ENCODE results near the gene NOB1.

The NOB1 gene

DNA sequence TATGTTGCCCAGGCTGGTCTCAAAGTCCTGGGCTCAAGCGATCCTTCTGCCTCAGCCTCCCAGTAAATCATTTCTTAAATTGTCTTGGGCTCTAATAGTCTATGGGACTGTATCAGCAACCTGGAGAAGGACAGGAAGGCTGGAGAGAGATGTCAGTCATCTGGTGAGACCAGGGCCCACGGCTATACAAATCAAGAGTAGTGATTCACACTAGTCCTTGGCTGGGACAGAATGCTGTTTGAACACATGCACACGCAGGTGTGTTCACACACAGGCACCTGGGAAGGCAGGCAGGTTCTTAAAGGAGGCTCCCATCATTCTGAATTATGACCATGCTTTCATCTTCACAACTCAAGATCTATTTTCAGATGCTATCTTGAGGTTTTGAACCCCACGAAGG lies 42.4 kb downstream of the NOB1 start:
- ATAC-seq, result no peak
- TF ChIP-seq CREB5 (CRISPR knock-in tag; IDR thresholded peaks at IDR 0.05; ENCODE audit: low read depth) (no peak), CSDC2 (CRISPR knock-in tag; IDR thresholded peaks at IDR 0.05) (no peak), ZC3H10 (CRISPR knock-in tag; IDR thresholded peaks at IDR 0.05) (no peak), ZFP30 (CRISPR knock-in tag; IDR thresholded peaks at IDR 0.05) (no peak), RARB (CRISPR knock-in tag; IDR thresholded peaks at IDR 0.05) (no peak), ZNF70 (CRISPR knock-in tag; IDR thresholded peaks at IDR 0.05) (no peak), ZFP3 (CRISPR knock-in tag; IDR thresholded peaks at IDR 0.05) (no peak), SNAI2 (CRISPR knock-in tag; IDR thresholded peaks at IDR 0.05) (no peak), ESRRG (CRISPR knock-in tag; IDR thresholded peaks at IDR 0.05) (no peak), PPARA (CRISPR knock-in tag; IDR thresholded peaks at IDR 0.05; ENCODE audit: borderline replicate concordance) (no peak), ARNTL (CRISPR knock-in tag; IDR thresholded peaks at IDR 0.05; ENCODE audit: borderline replicate concordance, low read depth) (no peak), TOX (CRISPR knock-in tag; IDR thresholded peaks at IDR 0.05; ENCODE audit: borderline replicate concordance) (no peak), OSR1 (CRISPR knock-in tag; IDR thresholded peaks at IDR 0.05) (no peak), TCF4 (CRISPR knock-in tag; IDR thresholded peaks at IDR 0.05; ENCODE audit: borderline replicate concordance) (no peak), TSHZ2 (CRISPR knock-in tag; IDR thresholded peaks at IDR 0.05) (no peak), ZNF8 (CRISPR knock-in tag; IDR thresholded peaks at IDR 0.05) (no peak), ISL1 (CRISPR knock-in tag; IDR thresholded peaks at IDR 0.05) (no peak), BACH2 (CRISPR knock-in tag; IDR thresholded peaks at IDR 0.05; ENCODE audit: borderline replicate concordance) (no peak)
- TF ChIP-seq, protein P1, sequence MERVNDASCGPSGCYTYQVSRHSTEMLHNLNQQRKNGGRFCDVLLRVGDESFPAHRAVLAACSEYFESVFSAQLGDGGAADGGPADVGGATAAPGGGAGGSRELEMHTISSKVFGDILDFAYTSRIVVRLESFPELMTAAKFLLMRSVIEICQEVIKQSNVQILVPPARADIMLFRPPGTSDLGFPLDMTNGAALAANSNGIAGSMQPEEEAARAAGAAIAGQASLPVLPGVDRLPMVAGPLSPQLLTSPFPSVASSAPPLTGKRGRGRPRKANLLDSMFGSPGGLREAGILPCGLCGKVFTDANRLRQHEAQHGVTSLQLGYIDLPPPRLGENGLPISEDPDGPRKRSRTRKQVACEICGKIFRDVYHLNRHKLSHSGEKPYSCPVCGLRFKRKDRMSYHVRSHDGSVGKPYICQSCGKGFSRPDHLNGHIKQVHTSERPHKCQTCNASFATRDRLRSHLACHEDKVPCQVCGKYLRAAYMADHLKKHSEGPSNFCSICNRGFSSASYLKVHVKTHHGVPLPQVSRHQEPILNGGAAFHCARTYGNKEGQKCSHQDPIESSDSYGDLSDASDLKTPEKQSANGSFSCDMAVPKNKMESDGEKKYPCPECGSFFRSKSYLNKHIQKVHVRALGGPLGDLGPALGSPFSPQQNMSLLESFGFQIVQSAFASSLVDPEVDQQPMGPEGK (CRISPR knock-in tag; IDR thresholded peaks at IDR 0.05; ENCODE audit: borderline replicate concordance), result no peak
- TF ChIP-seq, protein P2, sequence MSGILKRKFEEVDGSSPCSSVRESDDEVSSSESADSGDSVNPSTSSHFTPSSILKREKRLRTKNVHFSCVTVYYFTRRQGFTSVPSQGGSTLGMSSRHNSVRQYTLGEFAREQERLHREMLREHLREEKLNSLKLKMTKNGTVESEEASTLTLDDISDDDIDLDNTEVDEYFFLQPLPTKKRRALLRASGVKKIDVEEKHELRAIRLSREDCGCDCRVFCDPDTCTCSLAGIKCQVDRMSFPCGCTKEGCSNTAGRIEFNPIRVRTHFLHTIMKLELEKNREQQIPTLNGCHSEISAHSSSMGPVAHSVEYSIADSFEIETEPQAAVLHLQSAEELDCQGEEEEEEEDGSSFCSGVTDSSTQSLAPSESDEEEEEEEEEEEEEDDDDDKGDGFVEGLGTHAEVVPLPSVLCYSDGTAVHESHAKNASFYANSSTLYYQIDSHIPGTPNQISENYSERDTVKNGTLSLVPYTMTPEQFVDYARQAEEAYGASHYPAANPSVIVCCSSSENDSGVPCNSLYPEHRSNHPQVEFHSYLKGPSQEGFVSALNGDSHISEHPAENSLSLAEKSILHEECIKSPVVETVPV (CRISPR knock-in tag; IDR thresholded peaks at IDR 0.05), result no peak

DNA sequence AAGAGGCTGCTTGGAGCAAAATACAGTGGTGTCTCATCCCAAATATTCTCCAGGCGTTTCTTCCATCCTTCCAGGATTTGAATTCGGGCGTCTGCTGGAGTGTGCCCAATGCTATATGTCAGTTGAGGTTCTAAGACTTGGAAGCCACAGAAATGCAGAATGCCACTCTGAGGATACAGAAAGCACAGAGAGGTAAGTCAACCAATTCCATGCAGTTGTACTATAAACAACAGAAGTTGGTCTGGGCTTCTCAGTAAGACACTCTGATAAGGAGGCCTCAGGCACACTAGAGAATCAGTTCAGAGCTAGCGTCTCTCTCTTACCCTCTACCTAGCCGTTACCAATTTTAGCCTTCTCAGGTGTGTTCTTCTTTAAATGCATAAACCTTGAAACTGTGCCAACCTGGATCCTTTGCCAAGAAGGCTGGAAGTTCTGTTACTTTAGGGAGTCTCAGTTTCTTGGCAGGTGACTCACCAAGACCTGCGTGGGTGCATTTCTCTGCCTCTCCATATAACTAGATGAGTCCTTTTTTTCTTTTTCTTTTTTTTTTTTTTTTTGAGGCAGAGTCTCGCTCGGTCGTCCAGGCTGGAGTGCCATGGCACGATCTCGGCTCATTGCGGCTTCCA lies 43.5 kb downstream of the NOB1 start:
- TF ChIP-seq ZNF565 (CRISPR knock-in tag; conservative IDR thresholded peaks at IDR 0.05; ENCODE audit: low read depth), result no peak
- no peak for TF ChIP-seq ZNF8 (CRISPR knock-in tag; IDR thresholded peaks at IDR 0.05)
- ATAC-seq, result no peak

DNA sequence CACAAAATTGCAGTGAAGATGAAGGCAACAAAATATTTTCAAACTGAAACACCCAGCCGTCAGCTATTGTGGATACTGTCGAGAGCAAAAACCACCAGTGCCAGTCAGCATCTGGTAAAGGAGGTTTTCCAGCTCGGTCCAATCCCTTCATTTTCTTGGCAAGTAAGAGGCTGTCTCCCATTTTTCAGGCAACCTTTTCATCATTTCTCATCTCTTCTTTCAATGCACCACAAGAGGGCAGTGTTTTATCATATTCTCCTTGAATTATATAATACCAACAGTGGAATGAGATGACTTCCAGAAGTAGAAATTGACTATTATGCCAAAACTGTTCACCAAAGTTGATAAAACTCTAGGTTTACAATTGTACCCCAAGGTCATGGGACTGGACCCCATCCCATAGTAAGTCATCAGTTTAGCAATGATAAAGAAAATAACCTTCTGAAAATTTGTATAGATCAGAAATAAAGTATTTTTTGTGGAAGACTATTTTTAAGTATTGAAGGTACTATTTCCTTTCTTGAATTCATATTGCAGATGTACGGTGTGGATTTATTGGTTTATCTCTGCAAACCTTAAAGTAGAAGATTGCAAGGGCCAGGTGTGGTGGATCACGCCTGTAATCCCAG lies 45.2 kb downstream of the NOB1 start:
- ATAC-seq, result peak; percentile 72
- no peak for TF ChIP-seq ESRRG (CRISPR knock-in tag; IDR thresholded peaks at IDR 0.05)
- TF ChIP-seq SNAI2 (CRISPR knock-in tag; IDR thresholded peaks at IDR 0.05), result no peak
- TF ChIP-seq TOX (CRISPR knock-in tag; IDR thresholded peaks at IDR 0.05; ENCODE audit: borderline replicate concordance), result no peak
- TF ChIP-seq, protein P3, sequence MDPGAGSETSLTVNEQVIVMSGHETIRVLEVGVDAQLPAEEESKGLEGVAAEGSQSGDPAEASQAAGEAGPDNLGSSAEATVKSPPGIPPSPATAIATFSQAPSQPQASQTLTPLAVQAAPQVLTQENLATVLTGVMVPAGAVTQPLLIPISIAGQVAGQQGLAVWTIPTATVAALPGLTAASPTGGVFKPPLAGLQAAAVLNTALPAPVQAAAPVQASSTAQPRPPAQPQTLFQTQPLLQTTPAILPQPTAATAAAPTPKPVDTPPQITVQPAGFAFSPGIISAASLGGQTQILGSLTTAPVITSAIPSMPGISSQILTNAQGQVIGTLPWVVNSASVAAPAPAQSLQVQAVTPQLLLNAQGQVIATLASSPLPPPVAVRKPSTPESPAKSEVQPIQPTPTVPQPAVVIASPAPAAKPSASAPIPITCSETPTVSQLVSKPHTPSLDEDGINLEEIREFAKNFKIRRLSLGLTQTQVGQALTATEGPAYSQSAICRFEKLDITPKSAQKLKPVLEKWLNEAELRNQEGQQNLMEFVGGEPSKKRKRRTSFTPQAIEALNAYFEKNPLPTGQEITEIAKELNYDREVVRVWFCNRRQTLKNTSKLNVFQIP (CRISPR knock-in tag; IDR thresholded peaks at IDR 0.05; ENCODE audit: borderline replicate concordance, low read depth), result no peak
- no peak for TF ChIP-seq TCF4 (CRISPR knock-in tag; IDR thresholded peaks at IDR 0.05; ENCODE audit: borderline replicate concordance)
- no peak for TF ChIP-seq CSDC2 (CRISPR knock-in tag; IDR thresholded peaks at IDR 0.05)
- no peak for TF ChIP-seq CREB5 (CRISPR knock-in tag; IDR thresholded peaks at IDR 0.05; ENCODE audit: low read depth)
- no peak for TF ChIP-seq ARNTL (CRISPR knock-in tag; IDR thresholded peaks at IDR 0.05; ENCODE audit: borderline replicate concordance, low read depth)
- no peak for TF ChIP-seq GLIS3 (CRISPR knock-in tag; IDR thresholded peaks at IDR 0.05)
- no peak for TF ChIP-seq ZNF8 (CRISPR knock-in tag; IDR thresholded peaks at IDR 0.05)
- no peak for TF ChIP-seq BACH2 (CRISPR knock-in tag; IDR thresholded peaks at IDR 0.05; ENCODE audit: borderline replicate concordance)
- no peak for TF ChIP-seq TSHZ2 (CRISPR knock-in tag; IDR thresholded peaks at IDR 0.05)

Measured in SK-N-SH treated with all-trans-retinoic acid at 6 μM for 48 hours (cell line).